OCI-LY3 (cell line): ENCODE measurements around the gene DOCK2.

Source experiments
- H2AFZ ChIP-seq: fragments of 200-600, 300-600 bp; shearing (Covaris generic); 2 replicates; pipeline ENCODE4 v1.6.0; 2014; ENCODE audit warnings: antibody characterized with exemption, low read depth, low read length
- H3K27ac ChIP-seq: fragments of 200-600, 300-600 bp; sonication (generic); 2 replicates; pipeline ENCODE4 v1.5.1; 2014; ENCODE audit warnings: mild to moderate bottlenecking, low read length, moderate library complexity, mixed read lengths
- H3K27me3 ChIP-seq: fragments of 200-600, 300-600 bp; sonication (generic); 2 replicates; pipeline ENCODE4 v1.6.1; 2014; ENCODE audit warnings: low read depth, low read length, mixed read lengths
- H3K36me3 ChIP-seq: fragments of 200-600, 300-600 bp; sonication (generic); replicated peaks from 2 replicates; pipeline ENCODE3; 2014; ENCODE audit warnings: low read depth, low read length, mixed read lengths
- H3K4me1 ChIP-seq: fragments of 300-600, 200-600 bp; sonication (generic); 2 replicates; pipeline ENCODE4 v1.6.1; 2014; ENCODE audit warnings: low read length, mixed read lengths
- H3K4me2 ChIP-seq: fragments of 200-600, 300-600 bp; sonication (generic); 2 replicates; pipeline ENCODE4 v1.6.1; 2014; ENCODE audit warnings: low read length, mixed read lengths
- H3K4me3 ChIP-seq: fragments of 300-600, 200-600 bp; sonication (generic); 2 replicates; pipeline ENCODE4 v1.5.1; 2014; ENCODE audit warnings: antibody characterized with exemption, mild to moderate bottlenecking, low read length, moderate library complexity
- H3K79me2 ChIP-seq: fragments of 300-600, 200-600 bp; shearing (Covaris generic); 2 replicates; pipeline ENCODE4 v1.6.1; 2014; ENCODE audit warnings: mild to moderate bottlenecking, low read length, mixed read lengths
- H3K9ac ChIP-seq: fragments of 300-600, 200-600 bp; shearing (Covaris generic); 2 replicates; pipeline ENCODE4 v1.6.0; 2014; ENCODE audit warnings: mild to moderate bottlenecking, low read length, moderate library complexity
- H3K9me3 ChIP-seq: fragments of 200-600, 300-600 bp; shearing (Covaris generic); 2 replicates; pipeline ENCODE4 v1.6.1; 2014; ENCODE audit warnings: low read length, mixed read lengths; ENCODE audit not compliant: insufficient read depth
- H4K20me1 ChIP-seq: fragments of 200-600, 300-600 bp; sonication (generic); 2 replicates; pipeline ENCODE4 v1.6.1; 2016; ENCODE audit warnings: low read length, mixed read lengths; ENCODE audit not compliant: insufficient read depth
- EZH2phosphoT487 ChIP-seq: fragments of 200-600 bp; shearing (Covaris generic); IDR thresholded peaks from 2 replicates; pipeline ENCODE4 v1.6.1; 2018; ENCODE audit warnings: antibody characterized with exemption, mixed run types, low read depth
- TF ChIP-seq, protein P1 (sequence below): fragments of 200-600, 300-600 bp; sonication (generic); IDR thresholded peaks from 2 replicates; pipeline ENCODE4 v1.5.1; 2014; ENCODE audit warnings: antibody characterized with exemption, low read length, low read depth

The DOCK2 gene

DNA sequence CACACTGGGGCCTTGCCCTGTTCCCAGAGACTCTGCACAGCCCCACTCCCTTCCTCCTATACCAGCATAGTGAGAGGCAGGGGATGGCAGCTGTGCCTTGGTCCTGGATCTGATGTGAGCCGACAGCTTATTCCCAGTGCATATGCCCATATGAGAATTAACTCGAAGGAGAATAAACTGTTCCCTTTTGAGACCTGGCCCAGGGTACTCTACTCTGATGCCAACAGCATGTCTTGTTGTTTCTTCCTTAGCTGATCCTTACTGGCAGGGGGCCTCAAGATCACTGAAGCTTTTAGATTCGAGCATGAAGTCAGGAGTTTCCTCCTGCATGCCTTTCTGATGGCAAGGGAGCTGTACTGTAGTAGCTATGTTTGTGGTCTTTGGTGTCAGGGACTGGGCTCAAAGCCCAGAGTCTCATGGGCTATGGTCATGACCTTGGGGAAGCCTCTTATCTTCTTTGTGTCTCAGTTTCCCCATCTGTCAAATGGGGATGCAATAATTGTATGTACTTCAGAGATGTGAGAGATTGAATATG lies 57.1 kb downstream of the DOCK2 start:
- Histone ChIP-seq H2AFZ (no peak overlapping the region), H3K4me2 (no peak overlapping the region), H3K36me3 (peaks cover 80% of the 10 kb centered on the region), H3K79me2 (no peaks in the 10 kb centered on the region), H3K4me3 (no peak overlapping the region), H3K9me3 (no peaks in the 10 kb centered on the region), H3K27me3 (no peaks in the 10 kb centered on the region), H4K20me1 (no peaks in the 10 kb centered on the region; the same call in 1 of the 2 replicates), H3K27ac (no peak overlapping the region), H3K4me1 (no peaks in the 10 kb centered on the region), H3K9ac (no peak overlapping the region)
- no peak for TF ChIP-seq EZH2phosphoT487
- TF ChIP-seq, protein P1, sequence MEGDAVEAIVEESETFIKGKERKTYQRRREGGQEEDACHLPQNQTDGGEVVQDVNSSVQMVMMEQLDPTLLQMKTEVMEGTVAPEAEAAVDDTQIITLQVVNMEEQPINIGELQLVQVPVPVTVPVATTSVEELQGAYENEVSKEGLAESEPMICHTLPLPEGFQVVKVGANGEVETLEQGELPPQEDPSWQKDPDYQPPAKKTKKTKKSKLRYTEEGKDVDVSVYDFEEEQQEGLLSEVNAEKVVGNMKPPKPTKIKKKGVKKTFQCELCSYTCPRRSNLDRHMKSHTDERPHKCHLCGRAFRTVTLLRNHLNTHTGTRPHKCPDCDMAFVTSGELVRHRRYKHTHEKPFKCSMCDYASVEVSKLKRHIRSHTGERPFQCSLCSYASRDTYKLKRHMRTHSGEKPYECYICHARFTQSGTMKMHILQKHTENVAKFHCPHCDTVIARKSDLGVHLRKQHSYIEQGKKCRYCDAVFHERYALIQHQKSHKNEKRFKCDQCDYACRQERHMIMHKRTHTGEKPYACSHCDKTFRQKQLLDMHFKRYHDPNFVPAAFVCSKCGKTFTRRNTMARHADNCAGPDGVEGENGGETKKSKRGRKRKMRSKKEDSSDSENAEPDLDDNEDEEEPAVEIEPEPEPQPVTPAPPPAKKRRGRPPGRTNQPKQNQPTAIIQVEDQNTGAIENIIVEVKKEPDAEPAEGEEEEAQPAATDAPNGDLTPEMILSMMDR = no peak

DNA sequence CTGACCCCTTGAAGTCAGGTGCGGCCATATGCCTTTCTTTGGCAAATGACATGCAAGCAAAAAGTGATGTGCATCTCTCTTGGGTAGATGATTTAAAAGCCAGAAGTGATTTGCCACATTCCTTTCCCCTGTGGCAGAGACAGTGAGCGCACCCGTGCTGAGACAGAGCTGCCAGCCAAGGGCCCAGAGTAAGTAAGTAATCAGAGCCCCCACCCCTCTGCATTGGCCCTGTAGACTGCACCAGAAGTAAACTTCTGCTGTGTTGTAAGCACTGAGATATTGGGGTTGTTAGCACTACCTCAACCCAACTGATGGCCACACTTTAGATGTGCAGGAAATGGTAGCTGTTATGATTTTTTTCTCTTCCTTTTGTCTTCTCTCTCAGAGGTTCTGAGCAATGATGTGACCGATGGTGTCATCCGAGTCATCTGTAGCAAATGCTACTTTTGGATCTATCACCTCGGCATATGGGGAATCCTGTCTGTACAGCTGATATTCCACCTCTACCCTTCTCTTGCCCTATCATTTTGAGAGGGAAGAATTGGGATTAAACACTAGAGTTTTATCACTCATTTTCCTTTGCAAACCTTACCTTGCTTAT lies 58.0 kb downstream of the DOCK2 start:
- Histone ChIP-seq H2AFZ (no peak overlapping the region), H3K9ac (no peak overlapping the region), H3K4me2 (no peak overlapping the region), H3K36me3 (peaks cover 80% of the 10 kb centered on the region), H3K79me2 (no peaks in the 10 kb centered on the region), H4K20me1 (no peaks in the 10 kb centered on the region; the same call in 1 of the 2 replicates), H3K4me1 (no peaks in the 10 kb centered on the region), H3K27me3 (no peaks in the 10 kb centered on the region), H3K9me3 (no peaks in the 10 kb centered on the region), H3K27ac (no peak overlapping the region), H3K4me3 (no peak overlapping the region)
- no peak for TF ChIP-seq EZH2phosphoT487
- TF ChIP-seq, protein P1 = no peak

DNA sequence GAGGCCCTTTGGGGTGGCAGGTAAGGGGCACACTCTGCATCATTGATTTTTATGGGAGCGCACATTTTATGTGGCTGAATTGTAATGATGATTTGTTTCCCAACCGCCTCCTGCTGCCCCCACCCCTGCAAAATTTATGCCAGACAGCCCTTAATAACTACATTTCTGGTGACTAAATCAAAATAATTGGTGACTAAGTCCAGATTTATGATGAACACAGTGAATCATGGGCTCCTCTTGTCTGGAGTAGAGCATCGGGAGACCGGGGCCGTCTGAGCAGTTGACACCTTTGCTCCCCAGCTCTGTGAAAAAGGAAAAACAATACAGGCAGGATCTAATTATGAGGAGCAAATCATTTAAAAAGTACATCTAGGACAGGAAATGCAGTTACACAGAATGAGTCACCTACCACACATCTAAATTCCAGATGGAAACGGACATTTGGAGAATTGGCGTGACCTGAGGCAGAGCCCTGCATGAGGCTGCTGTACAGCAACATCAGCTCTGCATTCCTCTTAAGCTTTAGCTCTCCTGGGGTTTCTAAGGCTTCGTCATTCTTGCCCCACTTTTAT lies 58.9 kb downstream of the DOCK2 start:
- no peak for TF ChIP-seq EZH2phosphoT487
- TF ChIP-seq, protein P1 = no peak

DNA sequence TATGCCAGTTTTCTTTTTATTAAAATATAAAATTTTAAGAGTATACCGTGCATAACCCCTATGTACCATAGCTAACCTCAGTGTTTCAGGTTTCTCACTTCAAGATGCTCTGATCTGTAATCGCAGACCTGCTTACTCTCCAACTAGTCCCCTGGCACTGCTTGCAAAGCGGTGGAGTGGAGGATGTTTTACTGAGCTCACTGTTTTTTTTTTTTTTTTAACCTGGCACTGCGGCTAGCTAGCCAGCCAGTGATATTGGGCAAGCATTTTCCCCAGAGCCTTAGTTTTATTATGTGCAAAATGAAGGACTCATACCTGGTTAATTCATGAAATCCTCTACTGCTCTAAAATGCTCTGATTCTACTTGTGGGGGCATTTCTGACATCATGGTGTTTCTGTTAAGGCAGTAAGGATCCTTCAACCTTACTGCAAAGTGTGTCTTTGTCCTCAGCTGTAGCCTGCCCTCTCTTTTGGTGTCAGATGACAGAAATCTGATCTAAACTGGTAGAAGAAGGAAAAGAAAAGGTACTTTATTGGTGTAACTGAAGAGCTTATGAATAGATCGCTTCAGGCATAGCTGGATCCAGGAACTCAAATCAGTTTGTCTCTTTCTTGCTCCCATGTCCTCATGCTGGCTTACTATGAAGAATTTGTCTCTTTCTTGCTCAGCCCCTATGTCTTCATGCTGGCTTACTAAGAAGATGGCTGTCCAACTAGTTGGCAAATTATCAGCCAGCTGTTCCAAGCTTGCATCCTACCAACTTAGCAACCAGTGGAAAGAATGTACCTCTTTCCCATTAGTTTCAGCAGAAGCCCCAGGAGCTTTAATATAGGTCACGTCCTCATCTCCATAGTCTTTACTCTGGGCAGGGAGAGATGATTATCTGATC lies 59.8 kb downstream of the DOCK2 start:
- Histone ChIP-seq H3K4me3 (no peak overlapping the region), H3K4me1 (no peaks in the 10 kb centered on the region), H3K9me3 (no peaks in the 10 kb centered on the region), H4K20me1 (no peaks in the 10 kb centered on the region; the same call in 1 of the 2 replicates), H3K27me3 (no peaks in the 10 kb centered on the region), H3K79me2 (no peaks in the 10 kb centered on the region), H2AFZ (no peak overlapping the region), H3K4me2 (no peak overlapping the region), H3K9ac (no peak overlapping the region), H3K36me3 (peaks cover 68% of the 10 kb centered on the region), H3K27ac (no peak overlapping the region)
- TF ChIP-seq, protein P1 = no peak
- TF ChIP-seq EZH2phosphoT487 = no peak

More for the DNA sequence above, 58.9 kb downstream of the DOCK2 start:
- H3K79me2 ChIP-seq = no peaks in the 10 kb centered on the region
- H4K20me1 ChIP-seq = no peaks in the 10 kb centered on the region; the same call in 1 of the 2 replicates
- H3K4me3 ChIP-seq = no peak overlapping the region
- H3K27me3 ChIP-seq = no peaks in the 10 kb centered on the region
- no peaks in the 10 kb centered on the region for H3K4me1 ChIP-seq
- no peaks in the 10 kb centered on the region for H3K9me3 ChIP-seq
- peaks cover 72% of the 10 kb centered on the region for H3K36me3 ChIP-seq
- no peak overlapping the region for H3K27ac ChIP-seq
- H2AFZ ChIP-seq = no peak overlapping the region
- no peak overlapping the region for H3K9ac ChIP-seq
- no peak overlapping the region for H3K4me2 ChIP-seq
